Right lobe of liver (tissue), 4 donors: ENCODE results near the gene CLIP4.

ENCODE experiments used
- POLR2A ChIP-seq: fragments of 450-650 bp; IDR thresholded peaks from one replicate; pipeline ENCODE4 v1.6.1; 2017; ENCODE audit warnings: antibody characterized with exemption, mild to moderate bottlenecking
- TF ChIP-seq, protein P1 (sequence below), 4 donors: fragments of 200-600 bp in 3 of 4; fragments of 450-650 bp in 1 of 4; IDR thresholded peaks; one replicate each; pipeline versions ENCODE4 v1.5.1 to v1.8.0; 2016 to 2022; ENCODE audit warnings: antibody characterized with exemption in 4 of 4, mild to moderate bottlenecking in 2 of 4
- donor health status: DM: no; HTN: no; CAD: no.
- donor health status: DM: no; HTN: no; CAD: no.
- donor health status: DM: no; HTN: yes; CAD: no.

DNA sequence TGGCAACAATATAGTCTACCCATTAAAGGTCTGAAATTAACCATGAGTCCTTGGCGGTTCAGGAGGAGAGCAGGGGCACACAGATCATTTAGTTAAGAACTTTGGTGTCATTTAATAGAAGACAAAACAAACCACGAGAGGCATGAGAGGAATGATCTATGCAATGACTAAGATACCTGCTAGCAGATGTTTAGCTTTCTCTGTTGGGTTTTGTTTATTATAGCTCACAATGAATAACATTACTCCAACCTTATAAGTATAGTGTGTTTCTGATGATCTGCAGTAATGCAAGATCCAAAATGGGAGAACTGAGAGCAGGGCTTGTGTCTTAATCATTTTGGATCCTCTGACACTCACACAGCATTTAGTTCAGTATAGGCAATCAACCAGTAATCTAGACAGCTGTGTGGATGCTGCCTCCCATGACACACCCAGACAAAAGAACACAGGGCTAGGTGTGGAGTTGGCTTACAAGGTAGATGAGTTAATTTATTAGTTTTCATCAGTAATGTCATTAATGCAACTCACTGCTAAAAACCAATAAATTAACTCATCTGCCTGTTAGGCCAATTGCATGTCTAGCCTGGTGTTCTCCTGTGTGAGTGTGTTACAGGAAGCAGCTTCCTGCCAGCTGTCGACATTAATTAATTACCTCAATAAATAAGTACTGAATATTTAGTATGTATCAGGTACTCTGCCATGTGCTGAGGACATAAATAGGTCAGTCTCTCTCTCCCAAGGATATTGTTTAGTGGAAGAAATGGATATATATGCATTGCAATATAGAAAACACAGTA lies 92.3 kb downstream of the CLIP4 start:
- TF ChIP-seq, protein P1, sequence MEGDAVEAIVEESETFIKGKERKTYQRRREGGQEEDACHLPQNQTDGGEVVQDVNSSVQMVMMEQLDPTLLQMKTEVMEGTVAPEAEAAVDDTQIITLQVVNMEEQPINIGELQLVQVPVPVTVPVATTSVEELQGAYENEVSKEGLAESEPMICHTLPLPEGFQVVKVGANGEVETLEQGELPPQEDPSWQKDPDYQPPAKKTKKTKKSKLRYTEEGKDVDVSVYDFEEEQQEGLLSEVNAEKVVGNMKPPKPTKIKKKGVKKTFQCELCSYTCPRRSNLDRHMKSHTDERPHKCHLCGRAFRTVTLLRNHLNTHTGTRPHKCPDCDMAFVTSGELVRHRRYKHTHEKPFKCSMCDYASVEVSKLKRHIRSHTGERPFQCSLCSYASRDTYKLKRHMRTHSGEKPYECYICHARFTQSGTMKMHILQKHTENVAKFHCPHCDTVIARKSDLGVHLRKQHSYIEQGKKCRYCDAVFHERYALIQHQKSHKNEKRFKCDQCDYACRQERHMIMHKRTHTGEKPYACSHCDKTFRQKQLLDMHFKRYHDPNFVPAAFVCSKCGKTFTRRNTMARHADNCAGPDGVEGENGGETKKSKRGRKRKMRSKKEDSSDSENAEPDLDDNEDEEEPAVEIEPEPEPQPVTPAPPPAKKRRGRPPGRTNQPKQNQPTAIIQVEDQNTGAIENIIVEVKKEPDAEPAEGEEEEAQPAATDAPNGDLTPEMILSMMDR (IDR thresholded peaks at IDR 0.05): no peak
- TF ChIP-seq POLR2A: no peak
